Measurements from ENCODE around the gene NDUFA5. TPM values are rescaled to one million over a fixed set of nuclear protein-coding genes. Genes with fewer than 3 reads are reported as not detected.

Gene NDUFA5
- total and polyA plus RNA-seq, 2 experiments from 2014 or later, result 55.2 to 207 TPM

GRCh38 chr7:123569352-123570010 lies 11.9 kb upstream of the NDUFA5 start (continued):
- TF ChIP-seq STAT1 (IDR thresholded peaks at IDR 0.05; ENCODE audit: unreplicated experiment), result no peak
- no peak for TF ChIP-seq CTCF (conservative IDR thresholded peaks at IDR 0.05; ENCODE audit: low read depth in 2 of 2)
- no peak for TF ChIP-seq JUNB (IDR thresholded peaks at IDR 0.05; ENCODE audit: unreplicated experiment)
- no peak for TF ChIP-seq EZH2phosphoT487 (IDR thresholded peaks at IDR 0.05; ENCODE audit: unreplicated experiment)
- no peak for TF ChIP-seq ZNF331 (CRISPR knock-in tag; IDR thresholded peaks at IDR 0.05; ENCODE audit: low read depth)

- Histone ChIP-seq H3K4me1 (ENCODE audit: insufficient read depth) (peaks cover 3% of the 10 kb centered on the region; the same call in 1 of the 2 replicates), H3F3A (replicated peaks; ENCODE audit: low read depth) (no peaks in the 10 kb centered on the region), H3K4me2 (no peak overlapping the region), H3K36me3 (ENCODE audit: insufficient read depth) (no peaks in the 10 kb centered on the region), H3K27me3 (ENCODE audit: insufficient read depth) (no peaks in the 10 kb centered on the region), H3K4me3 (no peak overlapping the region), H3K9me2 (ENCODE audit: insufficient read depth) (no peaks in the 10 kb centered on the region), H4K20me1 (replicated peaks; ENCODE audit: insufficient read depth) (no peaks in the 10 kb centered on the region), H3K79me2 (replicated peaks; ENCODE audit: insufficient read depth) (peaks cover 3% of the 10 kb centered on the region), H2AFZ (peak overlapping the region; percentile 44; the same call in 1 of the 2 replicates), H3K27ac (ENCODE audit: low read depth) (no peak overlapping the region)
- H3K4me3 Mint-ChIP-seq, result no peak overlapping the region
- DNase-seq (ENCODE audit: low spot score) (no peak), ATAC-seq (no peak)
- H3K9me3 Mint-ChIP-seq, result no peaks in the 10 kb centered on the region
- no peak for TF ChIP-seq CREB1 (CRISPR knock-in tag; IDR thresholded peaks at IDR 0.05; ENCODE audit: low read depth)
- no peak for TF ChIP-seq REST (IDR thresholded peaks at IDR 0.05; ENCODE audit: unreplicated experiment)
- no peak overlapping the region for H3K27ac Mint-ChIP-seq
- no peaks in the 10 kb centered on the region; the same call in 1 of the 3 replicates for H3K4me1 Mint-ChIP-seq
- H3K36me3 Mint-ChIP-seq (ENCODE audit: low read depth), result no peaks in the 10 kb centered on the region
- H3K27me3 Mint-ChIP-seq (ENCODE audit: insufficient read depth, low read depth, poor library complexity), result no peaks in the 10 kb centered on the region
These were observed 4.5 kb upstream of the NDUFA5 start for GRCh38 chr7:123562121-123562520.
